NCI-H748 (cell line): ENCODE data around the gene CHCHD3.

Experiments
- DNase-seq: peaks from one replicate; lab custom pipeline; 2025; ENCODE audit not compliant: unreplicated experiment; lab: John Stamatoyannopoulos, UW

The CHCHD3 gene

GRCh38 chr7:132871419-132871818, 210.5 kb downstream of the CHCHD3 start:
- no peak for DNase-seq

DNA sequence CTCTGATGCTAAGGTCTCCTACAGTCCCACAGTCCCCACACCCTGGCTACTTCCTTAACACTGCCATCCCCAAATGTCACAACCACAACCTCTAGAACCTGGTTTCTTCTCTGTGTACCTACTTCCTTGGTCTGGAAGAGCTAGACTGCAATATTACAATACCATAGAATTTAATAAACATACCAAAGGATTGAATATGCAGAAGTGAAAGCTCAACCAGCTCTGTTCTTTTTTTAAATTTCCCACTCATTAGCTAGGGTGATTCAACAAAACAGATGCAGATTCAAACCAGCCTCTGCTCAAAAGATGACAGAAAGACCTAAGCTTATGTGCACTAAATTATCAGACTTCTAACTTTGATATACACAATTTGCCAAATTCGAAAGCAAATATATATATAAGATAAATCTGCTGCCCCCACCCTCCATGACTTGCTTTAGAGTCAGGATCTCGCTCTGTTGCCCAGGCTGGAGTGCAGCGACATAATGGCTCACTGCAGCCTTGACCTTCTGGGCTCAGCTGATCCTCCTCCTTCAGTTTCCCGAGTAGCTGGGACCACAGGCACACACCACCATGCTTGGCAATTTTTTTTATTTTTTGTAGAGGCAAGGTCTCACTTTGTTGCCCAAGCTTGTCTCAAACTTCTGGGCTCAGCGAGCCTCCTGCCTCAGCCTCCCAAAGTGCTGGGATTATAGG, 212.6 kb downstream of the CHCHD3 start:
- no peak for DNase-seq

- no peak for DNase-seq
Measured at GRCh38 chr7:132866551-132866950, 215.3 kb downstream of the CHCHD3 start.

GRCh38 chr7:132866144-132866531, 215.8 kb downstream of the CHCHD3 start:
- DNase-seq = no peak

DNA sequence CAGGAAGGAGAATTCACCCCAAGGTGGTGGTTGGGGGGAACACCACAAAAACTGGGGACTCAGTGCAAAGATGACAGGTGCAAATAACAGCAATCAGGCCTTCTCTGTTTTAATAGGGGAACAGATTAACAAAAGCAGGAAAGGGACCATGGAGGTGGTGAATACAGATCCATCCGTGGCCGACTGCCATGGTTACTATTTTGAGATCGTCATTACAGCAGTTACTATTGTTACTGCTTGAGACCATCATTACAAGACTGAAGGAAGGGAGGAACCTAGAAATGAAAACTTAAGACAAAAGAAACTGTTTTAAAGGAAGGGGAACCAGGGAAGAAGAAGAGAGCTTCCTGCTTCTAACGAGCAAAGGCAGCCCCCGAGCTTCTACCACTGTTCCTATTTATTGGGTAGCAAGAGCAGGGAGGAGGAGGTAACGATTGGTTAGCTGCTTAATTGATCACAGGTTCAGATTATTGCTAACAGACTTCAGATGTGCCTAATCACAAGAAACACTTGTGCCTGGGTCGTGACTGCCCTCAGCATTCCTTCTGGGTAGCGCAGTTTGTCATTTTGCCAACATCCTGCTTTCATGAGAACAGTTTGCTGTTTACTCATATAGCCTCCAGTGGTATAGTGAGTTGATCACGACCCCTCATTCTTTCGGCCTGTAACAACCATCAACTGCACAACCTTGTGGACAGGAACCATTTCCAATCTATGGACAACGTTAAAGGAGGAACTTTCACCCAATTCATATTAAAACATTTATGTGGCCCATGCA, 216.3 kb downstream of the CHCHD3 start:
- DNase-seq = no peak

GRCh38 chr7:132861940-132862554, 219.8 kb downstream of the CHCHD3 start:
- no peak for DNase-seq

- DNase-seq = no peak
Measured at GRCh38 chr7:132861424-132861823, 220.5 kb downstream of the CHCHD3 start.

DNA sequence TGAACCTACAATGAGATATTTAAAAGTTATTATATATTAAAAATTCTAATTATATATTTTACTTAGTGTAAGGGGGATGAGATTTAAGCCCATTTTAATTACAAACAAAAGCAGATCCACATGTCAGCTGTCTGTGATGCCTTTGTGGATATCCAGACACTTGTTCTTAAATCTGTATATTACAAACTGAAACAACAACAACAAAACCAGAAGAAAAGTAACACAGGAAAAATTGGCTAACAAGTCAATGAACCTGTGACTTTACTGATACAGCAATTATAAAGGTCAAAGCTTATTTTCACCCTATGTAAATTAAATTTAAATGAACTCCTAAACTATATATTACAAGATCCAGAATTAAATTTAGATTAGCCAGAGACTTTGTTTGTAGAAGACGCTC, 222.7 kb downstream of the CHCHD3 start:
- DNase-seq = no peak

GRCh38 chr7:132858760-132859159, 223.1 kb downstream of the CHCHD3 start:
- no peak for DNase-seq

- no peak for DNase-seq
Measured at GRCh38 chr7:132858251-132858650, 223.6 kb downstream of the CHCHD3 start.

- DNase-seq = no peak
Measured at GRCh38 chr7:132857703-132858102, 224.2 kb downstream of the CHCHD3 start.

DNA sequence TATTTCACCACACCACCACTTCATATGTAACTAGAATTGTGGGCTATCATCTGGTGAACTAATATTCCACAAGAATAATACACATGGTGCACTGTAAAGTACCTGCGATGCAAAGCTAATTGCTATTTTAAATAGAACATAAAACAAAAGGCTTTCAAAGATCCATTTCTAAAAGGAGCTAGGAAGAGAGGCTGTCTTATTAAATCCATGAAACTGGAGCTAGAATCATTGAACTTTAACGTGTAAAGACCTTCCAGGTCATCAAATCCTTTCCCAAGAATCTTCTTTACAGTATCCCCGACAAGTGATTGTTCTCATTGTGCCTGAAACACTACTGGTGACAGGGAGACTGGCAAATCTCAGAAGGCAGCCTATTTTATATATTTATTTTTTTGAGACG, 224.9 kb downstream of the CHCHD3 start:
- no peak for DNase-seq

DNA sequence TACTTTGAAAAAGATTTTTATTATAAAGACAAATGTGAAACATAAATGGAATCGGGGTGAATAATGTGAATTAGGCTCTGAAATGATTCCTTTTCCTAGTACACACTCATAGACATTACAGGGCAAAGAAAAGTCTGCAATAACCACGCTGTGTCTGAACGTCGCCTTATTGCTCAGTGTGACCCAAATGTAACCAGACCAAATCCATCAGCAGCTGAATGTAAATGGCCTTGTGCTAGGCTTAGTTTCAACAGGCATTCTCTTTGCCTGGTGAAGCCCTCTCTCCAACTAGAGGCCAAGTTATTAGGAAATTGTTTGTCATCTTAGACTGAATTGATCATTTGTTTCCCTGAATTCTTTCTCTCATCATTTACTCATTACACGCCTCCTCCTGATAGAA, 225.5 kb downstream of the CHCHD3 start:
- DNase-seq = no peak

DNA sequence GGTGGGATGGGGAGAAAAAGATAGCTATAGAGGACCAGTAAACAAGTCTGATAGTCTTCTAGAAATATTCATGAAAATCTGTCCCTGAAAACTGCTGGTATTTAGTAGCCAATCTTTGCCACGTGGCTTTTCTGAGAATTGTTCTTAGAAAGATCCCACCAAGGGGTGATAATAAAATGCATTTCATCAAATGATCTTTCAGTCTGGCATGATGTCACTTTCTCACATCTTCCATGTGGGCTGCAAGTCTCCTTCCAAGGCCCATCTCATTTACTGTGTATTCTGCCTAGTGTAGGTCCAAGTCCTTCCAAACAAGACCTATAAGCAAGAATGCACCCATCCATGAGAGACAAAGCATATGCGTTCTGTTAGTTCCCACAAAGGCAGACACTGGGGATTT, 226.0 kb downstream of the CHCHD3 start:
- no peak for DNase-seq

DNA sequence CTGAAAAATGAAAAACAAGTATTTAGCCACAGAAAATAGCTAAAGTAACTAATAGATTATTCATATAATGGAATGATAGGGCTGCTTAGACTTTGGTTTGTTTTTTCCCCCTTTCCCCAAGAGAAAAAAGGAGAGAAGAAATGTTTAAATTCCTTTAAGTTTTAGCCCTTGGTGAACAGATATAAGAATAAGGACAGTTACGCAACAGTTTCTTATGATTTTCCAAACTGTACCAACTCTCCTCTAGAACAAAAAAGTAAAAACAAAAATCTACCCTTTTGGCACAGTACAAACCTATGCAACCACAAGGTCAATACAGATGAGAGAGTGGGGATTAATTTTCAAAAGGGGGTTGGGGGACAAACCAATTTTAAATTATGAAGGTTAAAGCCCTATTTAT, 227.7 kb downstream of the CHCHD3 start:
- no peak for DNase-seq

GRCh38 chr7:132847376-132847775, 234.5 kb downstream of the CHCHD3 start:
- DNase-seq = no peak

- no peak for DNase-seq
Measured at GRCh38 chr7:132846086-132846485, 235.8 kb downstream of the CHCHD3 start.

DNA sequence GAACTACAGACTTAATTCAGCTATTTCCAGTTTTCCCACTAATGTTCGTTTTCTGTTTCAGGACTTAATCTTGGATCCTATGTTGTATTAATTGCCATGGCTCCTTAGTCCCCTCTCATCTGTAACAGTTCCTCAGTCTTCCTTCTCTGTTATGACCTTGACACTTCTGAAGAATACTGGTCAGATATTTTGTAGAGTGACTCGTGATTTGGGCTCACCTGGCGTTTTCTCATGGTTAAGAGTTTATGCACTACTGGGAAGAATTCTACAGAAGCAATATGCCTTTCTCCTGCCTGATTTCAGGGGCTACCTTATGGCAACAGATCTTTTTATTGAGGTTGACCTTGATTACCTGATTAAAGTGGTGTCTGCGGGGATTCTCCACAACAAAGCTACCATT, 239.4 kb downstream of the CHCHD3 start:
- DNase-seq = no peak

DNA sequence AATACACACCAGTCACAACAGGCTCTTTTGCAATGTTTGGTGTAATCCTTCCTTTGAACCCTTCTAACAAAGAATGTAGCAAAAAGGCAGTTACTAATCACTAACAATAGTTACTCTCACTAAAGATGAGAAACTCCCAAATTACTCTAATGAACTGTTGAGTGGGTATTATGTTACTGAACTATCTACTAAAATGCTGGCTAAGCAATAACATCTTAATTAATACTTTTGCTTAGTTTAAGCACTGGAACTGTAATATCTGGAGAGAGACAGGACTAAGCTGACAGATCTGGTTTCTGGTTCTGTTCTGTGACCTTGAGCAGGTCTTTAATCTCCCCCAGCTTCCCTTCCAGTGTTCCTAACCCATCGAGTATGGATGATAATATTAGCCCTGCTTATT, 241.7 kb downstream of the CHCHD3 start:
- DNase-seq = no peak

DNA sequence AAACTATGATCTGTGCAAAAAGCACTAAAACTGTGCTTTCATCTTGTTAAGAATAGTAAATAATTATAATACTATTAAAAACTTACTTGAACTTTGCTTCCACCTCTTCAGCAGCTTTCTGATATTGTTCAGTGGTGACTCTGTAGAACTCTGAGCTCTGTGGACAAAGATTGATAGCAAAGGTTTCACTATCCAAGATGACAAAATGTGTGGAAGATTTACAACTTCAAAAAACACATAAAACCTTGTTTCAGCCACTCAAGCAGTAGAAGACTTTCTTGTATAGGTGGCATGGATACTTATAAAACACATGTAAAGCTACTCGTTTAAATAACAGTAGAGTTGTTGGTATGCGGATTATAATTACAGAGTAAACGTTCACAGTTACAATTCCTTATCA, 243.6 kb downstream of the CHCHD3 start:
- no peak for DNase-seq

- no peak for DNase-seq
Measured at GRCh38 chr7:132837529-132837928, 244.4 kb downstream of the CHCHD3 start.

DNA sequence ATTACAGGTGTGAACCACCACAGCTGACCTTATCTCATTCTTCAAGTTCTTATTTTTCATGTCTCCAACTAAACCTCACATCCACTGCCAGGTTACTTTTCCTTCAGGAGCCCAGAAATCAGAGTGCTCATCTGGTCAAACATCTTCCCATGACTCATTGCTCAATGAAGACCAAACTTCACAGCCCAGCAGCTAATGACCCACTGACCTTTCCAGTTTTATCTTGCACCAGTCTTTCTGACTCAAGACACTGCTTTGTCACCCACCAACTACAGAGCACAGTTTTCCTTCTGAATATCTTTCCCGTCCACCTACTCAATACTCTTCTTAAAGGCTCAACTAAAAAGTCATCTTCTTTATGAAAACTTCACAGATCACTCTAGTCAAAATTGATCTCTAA, 245.1 kb downstream of the CHCHD3 start:
- DNase-seq = no peak
